Activated CD8-positive, alpha-beta T cell treated with anti-CD3 and anti-CD28 coated beads for 36 hours (primary cell): ENCODE results near the gene TBL3. TPM values are rescaled to one million over a fixed set of nuclear protein-coding genes. Genes with fewer than 3 reads are reported as not detected.
A peak's percentile ranks its signal among the peaks of the same experiment; 100 is the strongest.

Experiments used
- ATAC-seq: fragments of 200-7000 bp; cut with Tn5 transposase; one replicate; pipeline ENCODE4 v1.10.0; 2021; ENCODE audit warnings: mild to moderate bottlenecking, moderate library complexity
- CTCF ChIA-PET: fragments of 350-600 bp; sonication (Branson Sonifier 250); formaldehyde crosslinking; loops from one replicate; lab custom pipeline; 2021; ENCODE audit warnings: antibody characterized with exemption; lab: Charles Lee
- POLR2A ChIA-PET: fragments of 350-600 bp; sonication (Branson Sonifier 250); formaldehyde crosslinking; loops from one replicate; lab custom pipeline; 2021; ENCODE audit warnings: antibody characterized with exemption; lab: Charles Lee
- DNase-seq: peaks from one replicate; pipeline ENCODE4 v3.0.0-alpha.2; 2020
- H3K27ac Mint-ChIP-seq: one replicate; pipeline ENCODE4 v1.8.0; 2021; ENCODE audit warnings: mild to moderate bottlenecking, mixed read lengths
- H3K27me3 Mint-ChIP-seq: one replicate; pipeline ENCODE4 v1.8.0; 2021; ENCODE audit warnings: mixed read lengths
- H3K36me3 Mint-ChIP-seq: one replicate; pipeline ENCODE4 v1.8.0; 2021; ENCODE audit warnings: low read depth, mixed read lengths
- H3K4me1 Mint-ChIP-seq: one replicate; pipeline ENCODE4 v1.8.0; 2021; ENCODE audit warnings: low read depth, mixed read lengths
- H3K4me3 Mint-ChIP-seq: one replicate; pipeline ENCODE4 v1.8.0; 2021; ENCODE audit warnings: mild to moderate bottlenecking, moderate library complexity, mixed read lengths
- H3K9me3 Mint-ChIP-seq: one replicate; pipeline ENCODE4 v1.8.0; 2021; ENCODE audit warnings: mixed read lengths
- CTCF ChIP-seq: fragments of 200-600 bp; IDR thresholded peaks from one replicate; pipeline ENCODE4 v1.8.0; 2022; ENCODE audit warnings: antibody characterized with exemption, mild to moderate bottlenecking
- intact Hi-C: fragments of 100-400 bp; cut with micrococcal nuclease; formaldehyde crosslinking; loops from one replicate; pipeline ENCODE4 v1.10.0; 2022
- total RNA-seq, 2 experiments: library from RNA; stranded (reverse); gene quantifications; one replicate each; pipeline ENCODE4 v1.2.3, GENCODE V29; 2021

The TBL3 gene
- total RNA-seq, 2 experiments from 2014 or later = 54.4 to 56.0 TPM

DNA sequence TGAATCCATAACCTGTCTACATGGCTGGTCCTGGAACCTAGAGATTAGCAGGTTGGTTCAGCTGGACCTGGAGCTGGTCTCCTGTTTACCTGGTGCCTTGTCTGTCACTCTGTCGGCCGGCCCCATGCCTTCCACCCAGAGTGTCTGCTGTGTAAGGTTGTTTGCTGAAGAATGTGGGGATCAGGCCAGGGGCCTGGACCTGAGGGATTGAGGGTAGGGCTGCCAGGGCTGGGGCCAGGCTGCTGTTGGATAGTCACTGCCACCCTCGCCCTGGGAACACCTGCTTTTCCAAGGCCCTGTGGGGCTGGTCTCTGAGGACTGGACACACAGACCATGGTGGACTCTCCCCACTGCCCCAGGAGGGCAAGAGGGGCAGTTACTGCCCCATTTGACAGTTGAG is 56.3 kb downstream of the TBL3 start:
- ChIA-PET CTCF (interaction anchor here (1.0 to 2.4 kb wide), 2 partner anchors 14 to 112 kb away, joined by 3 to 11 read pairs; no protein-coding TSS in a partner anchor), POLR2A (interaction anchor here (1.3 to 1.5 kb wide), 4 partner anchors 18 to 127 kb away, joined by 4 to 8 read pairs (median 6); partner anchors contain the start of genes NTHL1, TRAF7 and TSC2)
- H3K27ac Mint-ChIP-seq = no peak overlapping the region
- no peaks in the 10 kb centered on the region for H3K9me3 Mint-ChIP-seq
- H3K36me3 Mint-ChIP-seq = no peaks in the 10 kb centered on the region
- peaks cover 11% of the 10 kb centered on the region for H3K27me3 Mint-ChIP-seq
- TF ChIP-seq CTCF = no peak
- peaks cover 13% of the 10 kb centered on the region for H3K4me1 Mint-ChIP-seq
- intact Hi-C loops = no loop called here
- ATAC-seq (no peak), DNase-seq (no peak)
- H3K4me3 Mint-ChIP-seq = peak overlapping the region; percentile 60

GRCh38 chr16:2028620-2029220 is 56.9 kb downstream of the TBL3 start:
- Mint-ChIP-seq H3K4me3 (no peak overlapping the region), H3K9me3 (no peaks in the 10 kb centered on the region), H3K4me1 (peaks cover 11% of the 10 kb centered on the region), H3K36me3 (no peaks in the 10 kb centered on the region), H3K27ac (no peak overlapping the region), H3K27me3 (peaks cover 11% of the 10 kb centered on the region)
- intact Hi-C loops = no loop called here
- ChIA-PET CTCF (no interaction called here), POLR2A (no interaction called here)
- DNase-seq (no peak), ATAC-seq (no peak)
- TF ChIP-seq CTCF = no peak

DNA sequence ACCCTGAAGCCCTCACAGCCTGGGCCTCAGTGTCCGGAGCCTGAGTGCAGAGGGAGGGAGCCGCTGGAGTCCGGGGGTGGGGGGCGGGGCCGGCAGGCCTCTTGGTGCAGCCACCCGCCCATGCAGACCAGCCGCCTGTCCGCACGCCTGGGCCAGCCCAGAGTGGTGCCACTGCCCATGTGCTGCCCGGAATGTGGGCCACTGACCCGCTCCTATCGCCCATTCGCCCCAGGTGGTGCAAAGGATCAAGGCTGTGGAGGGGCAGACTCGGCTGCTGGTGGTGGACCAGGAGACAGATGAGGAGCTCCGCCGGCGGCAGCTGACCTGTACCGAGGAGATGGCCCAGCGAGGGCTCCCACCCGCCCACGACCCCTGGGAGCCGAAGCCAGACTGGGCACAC is 57.5 kb downstream of the TBL3 start:
- H3K27ac Mint-ChIP-seq = no peak overlapping the region
- TF ChIP-seq CTCF = no peak
- peaks cover 11% of the 10 kb centered on the region for H3K27me3 Mint-ChIP-seq
- ChIA-PET CTCF (no interaction called here), POLR2A (interaction anchor here (0.7 to 1.1 kb wide), 2 partner anchors 55 to 125 kb away, joined by 3 read pairs; no protein-coding TSS in a partner anchor)
- ATAC-seq = no peak
- intact Hi-C loops = no loop called here
- H3K4me1 Mint-ChIP-seq = peaks cover 8% of the 10 kb centered on the region
- H3K36me3 Mint-ChIP-seq = no peaks in the 10 kb centered on the region
- no peaks in the 10 kb centered on the region for H3K9me3 Mint-ChIP-seq
- DNase-seq = no peak
- H3K4me3 Mint-ChIP-seq = no peak overlapping the region

GRCh38 chr16:2030036-2030435 is 58.2 kb downstream of the TBL3 start:
- Mint-ChIP-seq H3K9me3 (no peaks in the 10 kb centered on the region), H3K36me3 (no peaks in the 10 kb centered on the region), H3K4me3 (no peak overlapping the region), H3K4me1 (peaks cover 8% of the 10 kb centered on the region), H3K27me3 (peaks cover 11% of the 10 kb centered on the region), H3K27ac (no peak overlapping the region)
- intact Hi-C loops = no loop called here
- ATAC-seq (no peak), DNase-seq (no peak)
- TF ChIP-seq CTCF = no peak
- ChIA-PET CTCF (no interaction called here), POLR2A (interaction anchor here (1.1 to 1.8 kb wide), 2 partner anchors 11 to 55 kb away, joined by 3 to 5 read pairs; no protein-coding TSS in a partner anchor)

- H3K27me3 Mint-ChIP-seq = peaks cover 8% of the 10 kb centered on the region
- H3K4me3 Mint-ChIP-seq = no peak overlapping the region
- intact Hi-C loops = no loop called here
- ChIA-PET POLR2A (interaction anchor here (0.6 to 1.8 kb wide), 2 partner anchors 10 to 72 kb away, joined by 3 to 5 read pairs; partner anchors contain the start of gene NDUFB10), CTCF (no interaction called here)
- no peak for DNase-seq
- no peaks in the 10 kb centered on the region for H3K36me3 Mint-ChIP-seq
- no peak overlapping the region for H3K27ac Mint-ChIP-seq
- peaks cover 4% of the 10 kb centered on the region for H3K4me1 Mint-ChIP-seq
- TF ChIP-seq CTCF = no peak
- no peaks in the 10 kb centered on the region for H3K9me3 Mint-ChIP-seq
- no peak for ATAC-seq
Measured at GRCh38 chr16:2031081-2031577, 59.3 kb downstream of the TBL3 start.
